ENCODE data around the gene CDK5R2.

The CDK5R2 gene

GRCh38 chr2:218988164-218988563, 28.7 kb downstream of the CDK5R2 start:
- DNase-seq (ENCODE audit: low read depth), result no peak

GRCh38 chr2:218988650-218989049, 29.2 kb downstream of the CDK5R2 start:
- no peak for DNase-seq (ENCODE audit: low read depth)

- DNase-seq (ENCODE audit: low read depth), result no peak
Measured at GRCh38 chr2:218990052-218990451, 30.6 kb downstream of the CDK5R2 start.

- no peak for DNase-seq (ENCODE audit: low read depth)
Measured at GRCh38 chr2:218990612-218991011, 31.1 kb downstream of the CDK5R2 start.

GRCh38 chr2:218991674-218992168, 32.3 kb downstream of the CDK5R2 start:
- DNase-seq (ENCODE audit: low read depth), result no peak

- DNase-seq (ENCODE audit: low read depth), result no peak
Measured at GRCh38 chr2:218992196-218992595, 32.7 kb downstream of the CDK5R2 start.

GRCh38 chr2:218992703-218993344, 33.4 kb downstream of the CDK5R2 start:
- no peak for DNase-seq (ENCODE audit: low read depth)

GRCh38 chr2:218993345-218994315, 34.2 kb downstream of the CDK5R2 start, which contains the start of gene CRYBA2:
TSS of gene CRYBA2 (minus strand) at chr2:218993422. CDS start at chr2:218993176, 246 bp downstream.
- no peak for DNase-seq (ENCODE audit: low read depth)

GRCh38 chr2:218995561-218995960, 36.1 kb downstream of the CDK5R2 start:
- DNase-seq (ENCODE audit: low read depth), result no peak

GRCh38 chr2:218995972-218996711, 36.7 kb downstream of the CDK5R2 start:
- peak; percentile 51 for DNase-seq (ENCODE audit: low read depth)

- no peak for DNase-seq (ENCODE audit: low read depth)
Measured at GRCh38 chr2:218996937-218997336, 37.5 kb downstream of the CDK5R2 start.

GRCh38 chr2:218997731-218998130, 38.3 kb downstream of the CDK5R2 start:
- no peak for DNase-seq (ENCODE audit: low read depth)

- DNase-seq (ENCODE audit: low read depth), result no peak
Measured at GRCh38 chr2:218998414-218999002, 39.0 kb downstream of the CDK5R2 start.

- no peak for DNase-seq (ENCODE audit: low read depth)
Measured at GRCh38 chr2:218999021-218999880, 39.8 kb downstream of the CDK5R2 start.

GRCh38 chr2:218999881-219000568, 40.6 kb downstream of the CDK5R2 start:
- no peak for DNase-seq (ENCODE audit: low read depth)

- no peak for DNase-seq (ENCODE audit: low read depth)
Measured at GRCh38 chr2:219000569-219000960, 41.1 kb downstream of the CDK5R2 start.

GRCh38 chr2:219001100-219001576, 41.7 kb downstream of the CDK5R2 start:
- DNase-seq (ENCODE audit: low read depth), result no peak

GRCh38 chr2:219001577-219002394, 42.3 kb downstream of the CDK5R2 start:
- DNase-seq (ENCODE audit: low read depth), result no peak
